GM12873 (cell line): ENCODE data around the gene GRM7.

ENCODE experiments used
- CTCF ChIP-seq: IDR thresholded peaks from 2 replicates; pipeline ENCODE4 v1.5.1; 2012; ENCODE audit warnings: low read depth, mild to moderate bottlenecking, moderate library complexity, low read length, control low read depth; ENCODE audit not compliant: insufficient read depth; ENCODE audit errors: missing control alignments

GRM7 gene

GRCh38 chr3:7445331-7445730 lies 584.4 kb downstream of the GRM7 start:
- TF ChIP-seq CTCF: no peak

DNA sequence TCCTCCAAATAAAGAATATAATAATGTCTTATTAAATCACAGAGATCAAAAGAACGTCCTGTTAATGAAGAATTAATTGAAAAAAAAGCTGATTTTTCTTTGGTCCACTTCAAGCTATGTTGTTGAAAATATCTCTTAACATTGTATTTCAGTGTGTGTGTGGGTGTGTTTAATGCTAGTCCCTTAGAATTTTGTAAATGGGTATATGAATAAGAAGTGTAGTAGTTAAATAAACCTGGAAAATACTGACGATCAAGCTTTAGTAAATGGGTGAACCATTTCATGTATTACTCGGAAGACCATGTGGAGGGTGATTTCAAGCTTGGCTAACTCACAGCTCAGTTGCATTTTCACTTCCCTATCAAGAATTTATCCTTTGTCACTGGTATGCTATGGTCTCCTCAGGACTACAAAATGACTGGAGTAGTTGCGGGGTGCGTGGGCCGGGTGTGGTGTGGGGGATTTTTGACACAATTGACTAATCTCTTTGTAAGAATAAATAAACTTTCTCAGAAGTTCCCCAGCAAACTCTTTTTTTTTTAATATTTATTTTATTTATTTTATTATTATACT lies 586.4 kb downstream of the GRM7 start:
- no peak for TF ChIP-seq CTCF

GRCh38 chr3:7456386-7456785 lies 595.5 kb downstream of the GRM7 start:
- TF ChIP-seq CTCF: no peak

DNA sequence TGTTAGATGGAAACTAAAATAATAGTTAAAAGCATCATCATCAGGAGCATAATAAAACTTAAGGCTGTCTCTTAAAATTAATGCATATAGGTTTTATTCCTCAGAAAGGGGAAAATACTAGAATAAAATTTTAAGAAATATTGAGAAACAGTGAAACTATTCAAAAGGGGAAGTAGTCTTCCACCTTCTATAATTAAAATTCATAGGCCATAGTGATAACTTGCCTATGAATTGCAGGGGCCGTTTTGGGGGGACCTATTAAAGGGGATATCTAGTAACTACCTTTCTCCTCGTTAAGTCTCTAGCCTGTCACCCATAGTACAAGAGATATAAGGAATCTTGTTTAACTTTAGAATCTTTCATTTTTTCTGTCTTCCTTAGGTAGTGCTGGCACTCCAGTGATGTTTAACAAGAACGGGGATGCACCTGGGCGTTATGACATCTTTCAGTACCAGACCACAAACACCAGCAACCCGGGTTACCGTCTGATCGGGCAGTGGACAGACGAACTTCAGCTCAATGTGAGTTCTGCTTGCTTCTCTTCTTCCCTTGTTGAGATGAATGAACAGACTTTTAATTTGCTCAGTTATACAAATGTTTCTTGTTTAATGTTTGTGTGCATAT lies 600.4 kb downstream of the GRM7 start:
- TF ChIP-seq CTCF: no peak

DNA sequence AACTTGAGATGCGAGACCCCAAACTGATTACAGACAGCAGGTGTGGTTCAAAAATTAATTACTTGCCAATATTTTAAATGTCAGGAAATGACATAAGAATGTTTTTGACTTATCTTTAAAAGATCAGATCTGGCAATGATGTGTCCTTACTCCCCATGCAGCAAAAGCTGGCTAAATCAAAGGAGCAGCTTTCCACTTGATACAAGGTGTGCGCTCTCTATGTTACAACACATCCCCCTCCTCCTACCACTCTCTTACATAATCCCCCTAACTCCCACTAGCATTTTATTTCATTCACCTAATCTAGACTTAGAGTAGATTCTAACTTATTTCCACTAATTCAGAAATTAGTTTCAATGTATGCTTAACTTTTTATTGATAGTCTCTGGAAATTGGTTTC lies 609.0 kb downstream of the GRM7 start:
- no peak for TF ChIP-seq CTCF

DNA sequence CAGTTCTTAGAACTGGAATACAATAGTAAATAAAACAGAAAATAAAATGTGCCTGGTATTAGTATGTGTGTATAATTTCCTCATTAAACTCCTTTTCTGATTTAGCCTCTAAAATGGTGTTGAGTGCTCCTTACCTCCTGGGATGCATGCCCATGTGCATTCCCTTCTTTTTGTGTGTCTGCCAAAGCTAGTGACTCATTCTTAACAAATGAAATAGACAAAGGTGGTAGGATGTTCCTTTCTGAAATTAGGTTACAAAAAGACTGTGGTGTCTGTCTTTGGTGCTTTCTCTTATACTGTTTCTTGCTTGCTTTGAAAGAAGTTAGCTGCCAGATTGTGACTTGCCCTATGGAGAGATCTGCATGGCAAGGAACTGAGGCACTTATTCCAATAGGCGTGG lies 623.7 kb downstream of the GRM7 start:
- TF ChIP-seq CTCF: no peak

DNA sequence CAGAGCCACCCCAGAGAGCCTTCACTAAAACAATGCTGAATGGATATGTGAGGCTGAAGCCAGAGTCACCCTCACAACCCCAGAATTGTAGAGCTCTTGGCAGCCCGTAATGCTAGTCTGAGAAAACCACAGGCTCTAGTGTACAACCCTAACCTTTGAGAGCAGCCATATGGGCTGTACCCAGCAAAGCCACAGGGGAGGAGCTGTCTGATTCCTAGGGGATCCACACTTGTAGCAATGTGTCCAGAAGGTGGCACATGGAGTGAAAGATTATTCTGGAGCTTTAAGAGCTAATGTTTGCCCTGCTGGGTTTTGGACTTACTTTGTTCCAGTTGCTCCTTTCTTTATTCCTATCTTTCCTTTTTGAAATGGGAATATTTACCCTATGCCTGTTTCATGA lies 626.8 kb downstream of the GRM7 start:
- no peak for TF ChIP-seq CTCF

GRCh38 chr3:7489417-7489816 lies 628.5 kb downstream of the GRM7 start:
- no peak for TF ChIP-seq CTCF
